SH-SY5Y (cell line): ENCODE measurements around the gene SLC22A15.

Source experiments
- GATA2 ChIP-seq: IDR thresholded peaks from 2 replicates; pipeline ENCODE4 v1.6.1; 2011; ENCODE audit warnings: mild to moderate bottlenecking, low read depth, low read length
- GATA3 ChIP-seq: IDR thresholded peaks from 2 replicates; pipeline ENCODE4 v1.6.1; 2011; ENCODE audit warnings: low read depth, mild to moderate bottlenecking, low read length, moderate library complexity

Gene SLC22A15

DNA sequence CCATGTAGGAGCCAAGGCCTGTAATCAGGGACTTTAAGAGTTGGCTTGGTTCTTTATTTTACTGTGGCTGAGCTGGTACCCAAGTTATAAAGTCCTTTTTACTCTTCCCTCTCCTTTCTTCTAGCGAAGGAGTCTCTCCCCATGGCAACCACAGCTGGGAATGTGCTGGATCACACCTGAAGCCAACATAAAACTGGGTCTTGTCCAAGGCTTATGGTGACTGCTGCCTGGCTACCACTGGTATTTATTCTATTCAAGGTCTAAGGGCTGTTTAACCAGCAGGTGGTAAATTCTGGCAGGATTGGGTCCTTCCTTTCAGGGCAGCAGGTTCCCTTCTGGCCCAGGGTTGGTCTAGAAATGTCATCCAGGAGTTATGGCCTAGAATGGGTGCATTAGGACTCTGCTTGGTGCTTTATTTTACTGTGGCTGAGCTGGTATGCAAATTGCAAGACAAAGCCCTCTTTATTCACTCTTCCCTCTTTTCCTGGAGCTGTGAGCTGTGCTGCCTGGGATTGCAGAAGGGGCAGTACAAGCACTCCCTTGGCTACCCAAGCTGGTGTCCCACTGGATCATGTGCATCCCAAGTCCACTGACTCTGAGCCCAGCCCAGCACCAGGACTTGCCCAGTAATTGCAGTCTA is 26.6 kb downstream of the SLC22A15 start:
- TF ChIP-seq GATA3 = no peak
- TF ChIP-seq GATA2 = no peak

- no peak for TF ChIP-seq GATA2
- no peak for TF ChIP-seq GATA3
These were observed 27.5 kb downstream of the SLC22A15 start for GRCh38 chr1:116003823-116004222.

DNA sequence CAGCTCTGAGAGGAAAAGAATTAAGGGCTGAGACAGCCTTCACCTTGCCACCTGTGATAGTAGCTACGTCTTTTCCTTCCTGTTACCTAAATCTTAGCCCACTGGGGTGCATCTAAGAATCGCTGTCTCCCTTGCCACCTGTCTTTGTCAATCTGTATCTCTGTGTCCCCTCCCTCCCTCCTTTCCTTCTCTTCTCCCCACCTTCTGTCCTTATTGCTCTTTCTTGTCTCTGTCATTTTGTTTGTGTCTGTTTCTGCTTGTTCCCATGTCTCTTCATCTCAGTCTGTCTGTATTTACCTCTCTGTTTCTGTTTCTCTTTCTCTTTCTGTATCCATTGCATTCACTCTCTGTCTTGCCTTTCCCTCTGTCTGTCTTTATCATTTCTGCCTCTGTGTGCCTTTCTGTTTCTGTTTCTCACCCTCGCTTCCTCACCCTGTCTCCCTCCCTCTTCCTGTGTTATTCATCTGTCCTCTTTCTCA is 30.2 kb downstream of the SLC22A15 start:
- no peak for TF ChIP-seq GATA2
- no peak for TF ChIP-seq GATA3

DNA sequence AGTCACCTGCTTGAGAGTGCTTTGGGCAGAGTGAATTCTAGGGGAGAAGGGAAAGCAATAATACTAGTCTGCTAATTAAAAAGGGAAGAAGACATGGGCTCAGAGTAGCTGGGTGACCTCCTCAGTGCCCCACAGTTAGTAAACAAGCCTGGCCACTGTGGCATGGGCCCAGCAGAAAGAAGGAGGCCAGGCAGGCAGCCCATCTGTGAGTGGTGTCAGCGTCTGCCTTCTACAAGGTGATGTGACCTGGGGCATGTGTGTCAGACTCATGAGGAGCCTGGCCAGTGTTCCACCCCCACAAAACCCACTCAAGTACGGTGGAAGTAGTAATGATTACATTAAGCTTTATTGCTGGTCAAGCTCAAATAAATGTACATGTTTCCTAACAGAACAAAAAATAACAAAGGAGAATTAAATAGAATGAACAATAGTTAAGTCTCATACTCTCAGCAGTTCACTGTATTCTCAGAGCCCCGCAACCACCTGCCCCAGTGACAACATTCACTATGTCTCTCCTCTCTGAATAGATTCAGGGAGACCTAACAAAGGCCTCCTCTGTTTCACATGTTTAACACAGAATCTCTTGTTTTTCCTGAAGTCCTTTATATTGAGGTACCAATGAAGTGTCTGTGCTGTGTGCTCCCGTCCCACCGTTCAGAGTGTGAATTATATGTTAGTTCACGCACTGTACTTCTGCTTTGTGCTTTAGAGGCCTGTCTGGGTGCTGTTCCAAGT is 32.5 kb downstream of the SLC22A15 start:
- no peak for TF ChIP-seq GATA2
- TF ChIP-seq GATA3 = no peak

DNA sequence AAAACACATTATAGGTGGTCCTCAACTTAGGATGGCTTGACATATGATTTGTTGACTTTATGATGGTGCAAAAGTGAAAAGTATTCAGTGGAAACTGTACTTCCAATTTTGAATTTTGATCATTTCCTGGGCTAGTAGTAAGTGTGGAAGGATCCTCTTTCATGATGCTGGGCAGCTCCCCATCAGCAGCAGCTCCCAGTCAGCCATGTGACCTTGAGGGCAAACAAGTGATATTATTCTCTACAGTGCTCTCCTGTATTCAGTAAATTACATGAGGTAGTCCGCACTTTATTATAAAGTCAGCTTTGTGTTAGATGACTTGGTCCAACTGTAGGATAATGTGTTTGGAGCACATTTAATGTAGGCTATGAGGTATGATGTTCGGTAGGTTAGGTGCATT is 36.4 kb downstream of the SLC22A15 start:
- TF ChIP-seq GATA2 (no peak), GATA3 (no peak)

DNA sequence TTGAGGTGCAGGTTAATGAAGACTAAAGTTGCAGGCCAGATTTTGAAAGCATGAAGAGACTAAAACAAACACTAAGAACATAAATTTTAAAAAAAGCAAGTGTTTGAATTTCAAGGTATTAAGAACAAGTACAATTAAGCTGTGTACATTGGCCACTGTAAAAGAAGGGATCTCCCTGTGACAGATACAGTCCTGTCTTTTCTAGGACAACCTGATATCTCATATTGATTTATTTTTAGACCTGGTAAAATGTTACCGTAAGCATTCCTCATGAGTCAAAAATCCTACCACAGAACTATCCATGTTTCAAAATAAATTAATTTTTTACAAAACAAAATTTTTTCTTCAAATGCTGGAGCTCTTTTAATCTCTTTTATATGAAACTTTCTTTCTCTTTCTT is 39.4 kb downstream of the SLC22A15 start:
- TF ChIP-seq GATA2 (no peak), GATA3 (no peak)

DNA sequence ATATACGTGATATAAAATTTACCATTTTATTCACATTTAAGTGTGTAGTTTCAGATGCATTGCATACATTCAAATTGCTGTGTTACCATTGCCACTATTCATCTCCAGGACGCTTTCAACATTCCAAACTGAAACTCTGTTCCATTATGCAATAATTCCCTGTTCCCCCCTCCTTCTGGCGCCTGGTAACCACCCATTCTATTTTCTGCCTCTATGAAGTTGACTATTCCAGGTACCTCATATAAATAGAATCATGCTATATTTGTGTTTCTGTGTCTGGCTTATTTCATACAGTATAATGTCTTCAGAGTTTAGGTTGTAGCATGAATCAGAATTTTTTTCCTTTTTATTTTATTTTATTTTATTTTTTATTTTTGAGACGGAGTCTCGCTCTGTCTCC is 41.7 kb downstream of the SLC22A15 start:
- TF ChIP-seq GATA2 (no peak), GATA3 (no peak)

- no peak for TF ChIP-seq GATA3
- no peak for TF ChIP-seq GATA2
These were observed 43.4 kb downstream of the SLC22A15 start for GRCh38 chr1:116019653-116020253.

DNA sequence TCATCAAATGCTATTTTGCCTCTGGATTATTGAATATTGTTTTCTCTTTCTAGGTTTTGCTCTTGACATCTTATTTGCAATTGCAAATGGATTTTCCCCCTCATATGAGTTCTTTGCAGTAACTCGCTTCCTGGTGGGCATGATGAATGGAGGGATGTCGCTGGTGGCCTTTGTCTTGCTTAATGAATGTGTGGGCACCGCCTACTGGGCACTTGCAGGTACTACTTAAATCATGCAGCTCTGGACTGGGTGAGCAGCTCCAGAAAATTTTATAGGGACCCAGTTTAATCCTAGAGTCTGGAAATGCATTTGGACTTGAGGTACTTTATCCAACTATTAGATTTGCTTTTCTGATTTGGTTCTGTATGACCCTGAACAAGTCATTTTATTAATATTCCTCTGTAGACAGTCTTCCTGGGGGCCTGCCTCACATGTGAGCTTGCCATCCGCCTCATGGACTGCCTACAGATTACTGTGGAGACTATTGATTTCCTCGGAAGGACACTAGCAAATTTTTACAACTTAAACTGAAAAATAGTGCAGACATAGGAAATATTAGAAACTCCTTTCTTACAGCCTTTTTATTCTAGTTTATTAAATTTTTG is 44.5 kb downstream of the SLC22A15 start:
- TF ChIP-seq GATA2 (no peak), GATA3 (no peak)

GRCh38 chr1:116024626-116025025 is 48.3 kb downstream of the SLC22A15 start:
- TF ChIP-seq GATA3 = no peak
- no peak for TF ChIP-seq GATA2

GRCh38 chr1:116026631-116027030 is 50.3 kb downstream of the SLC22A15 start:
- no peak for TF ChIP-seq GATA2
- no peak for TF ChIP-seq GATA3

DNA sequence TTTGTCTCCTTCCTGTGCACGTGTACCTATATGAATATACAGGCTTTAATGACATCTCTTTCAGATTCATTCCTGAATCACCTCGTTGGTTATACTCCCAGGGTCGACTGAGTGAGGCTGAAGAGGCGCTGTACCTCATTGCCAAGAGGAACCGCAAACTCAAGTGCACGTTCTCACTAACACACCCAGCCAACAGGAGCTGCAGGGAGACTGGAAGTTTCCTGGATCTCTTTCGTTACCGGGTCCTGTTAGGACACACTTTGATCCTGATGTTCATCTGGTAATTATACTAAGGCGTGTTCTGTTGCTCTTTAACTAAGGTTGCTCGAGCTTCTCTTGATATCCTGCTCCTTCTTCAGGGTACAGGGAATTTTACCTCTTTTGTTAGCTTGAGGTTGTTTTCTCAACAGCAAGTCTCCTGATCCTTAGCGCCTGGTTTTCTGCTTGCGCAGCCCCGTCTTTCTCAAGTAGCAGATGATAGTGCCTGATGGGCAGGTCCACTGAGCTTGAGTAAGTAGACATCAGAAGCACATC is 55.1 kb downstream of the SLC22A15 start:
- TF ChIP-seq GATA2 (no peak), GATA3 (no peak)

- TF ChIP-seq GATA2 (no peak), GATA3 (no peak)
These were observed 57.0 kb downstream of the SLC22A15 start for GRCh38 chr1:116033322-116033721.

DNA sequence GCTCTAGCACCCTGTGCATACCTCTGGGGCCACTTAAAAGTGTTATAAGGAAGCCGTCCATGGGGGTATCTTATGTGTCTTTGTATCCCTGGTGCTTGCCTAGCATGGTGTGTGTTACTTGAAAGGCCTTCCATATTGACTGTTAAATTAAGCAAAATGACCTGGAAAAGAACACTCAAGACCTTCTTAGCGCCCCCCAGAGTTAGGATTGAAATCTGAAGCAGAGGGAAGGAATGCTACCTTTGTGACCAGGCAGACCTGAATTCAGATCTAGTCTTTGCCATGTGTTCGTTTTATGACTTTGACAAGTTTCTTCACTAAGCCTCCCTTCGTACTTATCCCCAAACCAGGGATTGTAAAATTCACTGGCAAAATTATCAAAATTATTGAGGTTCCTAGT is 59.9 kb downstream of the SLC22A15 start:
- no peak for TF ChIP-seq GATA3
- TF ChIP-seq GATA2 = no peak
